ENCODE data around the gene SWT1.
"Not testable (repeated sequence)": the region's sequence is repeated elsewhere in the genome, so short reads cannot be mapped to it uniquely, and the experiment has no call there.

Gene SWT1

DNA sequence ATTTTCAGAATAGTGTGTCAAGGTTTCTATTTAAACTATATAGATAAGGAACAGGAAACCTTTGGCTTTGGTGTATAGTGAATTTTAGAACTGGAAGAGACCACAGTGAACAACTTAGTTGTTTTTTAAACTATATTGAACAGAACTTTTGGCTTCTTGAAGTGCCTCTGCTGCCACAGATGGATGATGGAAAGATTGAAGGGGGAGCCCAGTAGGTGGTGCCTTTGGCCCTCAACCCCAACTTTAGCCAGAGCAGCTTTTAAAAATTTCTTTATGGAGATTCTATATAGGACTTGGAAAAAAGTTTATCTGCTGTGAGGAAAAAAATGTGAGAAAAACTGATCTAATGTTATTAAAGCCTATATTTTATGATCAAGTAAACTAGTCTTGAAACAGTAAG lies 50.2 kb downstream of the SWT1 start:
- no peaks in the 10 kb centered on the region for H3K27me3 ChIP-seq (ENCODE audit: insufficient read depth, poor library complexity, severe bottlenecking)
- TF ChIP-seq, protein P1, sequence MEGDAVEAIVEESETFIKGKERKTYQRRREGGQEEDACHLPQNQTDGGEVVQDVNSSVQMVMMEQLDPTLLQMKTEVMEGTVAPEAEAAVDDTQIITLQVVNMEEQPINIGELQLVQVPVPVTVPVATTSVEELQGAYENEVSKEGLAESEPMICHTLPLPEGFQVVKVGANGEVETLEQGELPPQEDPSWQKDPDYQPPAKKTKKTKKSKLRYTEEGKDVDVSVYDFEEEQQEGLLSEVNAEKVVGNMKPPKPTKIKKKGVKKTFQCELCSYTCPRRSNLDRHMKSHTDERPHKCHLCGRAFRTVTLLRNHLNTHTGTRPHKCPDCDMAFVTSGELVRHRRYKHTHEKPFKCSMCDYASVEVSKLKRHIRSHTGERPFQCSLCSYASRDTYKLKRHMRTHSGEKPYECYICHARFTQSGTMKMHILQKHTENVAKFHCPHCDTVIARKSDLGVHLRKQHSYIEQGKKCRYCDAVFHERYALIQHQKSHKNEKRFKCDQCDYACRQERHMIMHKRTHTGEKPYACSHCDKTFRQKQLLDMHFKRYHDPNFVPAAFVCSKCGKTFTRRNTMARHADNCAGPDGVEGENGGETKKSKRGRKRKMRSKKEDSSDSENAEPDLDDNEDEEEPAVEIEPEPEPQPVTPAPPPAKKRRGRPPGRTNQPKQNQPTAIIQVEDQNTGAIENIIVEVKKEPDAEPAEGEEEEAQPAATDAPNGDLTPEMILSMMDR (IDR thresholded peaks at IDR 0.05; ENCODE audit: insufficient read depth, low read length) = no peak
- TF ChIP-seq, protein P2, sequence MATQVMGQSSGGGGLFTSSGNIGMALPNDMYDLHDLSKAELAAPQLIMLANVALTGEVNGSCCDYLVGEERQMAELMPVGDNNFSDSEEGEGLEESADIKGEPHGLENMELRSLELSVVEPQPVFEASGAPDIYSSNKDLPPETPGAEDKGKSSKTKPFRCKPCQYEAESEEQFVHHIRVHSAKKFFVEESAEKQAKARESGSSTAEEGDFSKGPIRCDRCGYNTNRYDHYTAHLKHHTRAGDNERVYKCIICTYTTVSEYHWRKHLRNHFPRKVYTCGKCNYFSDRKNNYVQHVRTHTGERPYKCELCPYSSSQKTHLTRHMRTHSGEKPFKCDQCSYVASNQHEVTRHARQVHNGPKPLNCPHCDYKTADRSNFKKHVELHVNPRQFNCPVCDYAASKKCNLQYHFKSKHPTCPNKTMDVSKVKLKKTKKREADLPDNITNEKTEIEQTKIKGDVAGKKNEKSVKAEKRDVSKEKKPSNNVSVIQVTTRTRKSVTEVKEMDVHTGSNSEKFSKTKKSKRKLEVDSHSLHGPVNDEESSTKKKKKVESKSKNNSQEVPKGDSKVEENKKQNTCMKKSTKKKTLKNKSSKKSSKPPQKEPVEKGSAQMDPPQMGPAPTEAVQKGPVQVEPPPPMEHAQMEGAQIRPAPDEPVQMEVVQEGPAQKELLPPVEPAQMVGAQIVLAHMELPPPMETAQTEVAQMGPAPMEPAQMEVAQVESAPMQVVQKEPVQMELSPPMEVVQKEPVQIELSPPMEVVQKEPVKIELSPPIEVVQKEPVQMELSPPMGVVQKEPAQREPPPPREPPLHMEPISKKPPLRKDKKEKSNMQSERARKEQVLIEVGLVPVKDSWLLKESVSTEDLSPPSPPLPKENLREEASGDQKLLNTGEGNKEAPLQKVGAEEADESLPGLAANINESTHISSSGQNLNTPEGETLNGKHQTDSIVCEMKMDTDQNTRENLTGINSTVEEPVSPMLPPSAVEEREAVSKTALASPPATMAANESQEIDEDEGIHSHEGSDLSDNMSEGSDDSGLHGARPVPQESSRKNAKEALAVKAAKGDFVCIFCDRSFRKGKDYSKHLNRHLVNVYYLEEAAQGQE (IDR thresholded peaks at IDR 0.05; ENCODE audit: insufficient replicate concordance, low read depth) = no peak
- TF ChIP-seq SPI1 (IDR thresholded peaks at IDR 0.05; ENCODE audit: borderline replicate concordance, low read depth) (no peak), GABPA (IDR thresholded peaks at IDR 0.05; ENCODE audit: low read depth) (no peak), POLR2AphosphoS5 (IDR thresholded peaks at IDR 0.05; ENCODE audit: low read depth) (no peak)
- H3K27ac ChIP-seq (replicated peaks) = no peak overlapping the region
- no peak for DNase-seq (ENCODE audit: low read depth in 1 of 2, low spot score in 1 of 2)
- no peak overlapping the region for H3K4me3 ChIP-seq (replicated peaks; ENCODE audit: insufficient read depth, low read length)

DNA sequence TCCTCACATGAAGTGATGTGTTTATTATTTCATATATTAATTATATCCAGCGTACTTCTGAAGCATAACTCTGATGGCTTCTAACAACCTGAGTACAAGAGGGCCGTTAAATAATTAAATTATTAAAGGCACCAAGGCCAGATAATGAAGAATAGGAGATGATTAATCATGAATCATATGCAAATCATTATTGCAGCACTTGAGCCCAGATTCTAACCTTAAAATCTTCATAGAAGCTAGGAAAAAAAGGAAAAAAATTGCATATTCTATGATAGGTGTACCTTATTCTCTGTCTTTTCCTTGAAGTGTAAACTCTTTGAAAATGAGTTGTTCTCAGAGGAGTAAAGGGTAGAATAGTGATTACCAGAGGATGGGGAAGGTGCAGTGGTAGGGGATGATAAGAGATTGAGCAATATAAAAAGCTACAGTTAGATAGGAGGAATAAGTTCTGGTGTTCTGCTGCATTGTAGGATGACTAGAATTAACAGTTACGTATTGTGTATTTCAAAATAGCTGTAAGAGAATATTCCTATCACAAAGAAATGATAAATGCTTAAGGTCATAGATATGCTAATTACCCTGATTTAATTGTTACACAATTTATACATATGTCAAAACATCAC lies 51.1 kb downstream of the SWT1 start:
- DNase-seq (ENCODE audit: low read depth in 1 of 2, low spot score in 1 of 2) = no peak
- no peak for TF ChIP-seq SPI1 (IDR thresholded peaks at IDR 0.05; ENCODE audit: borderline replicate concordance, low read depth)
- TF ChIP-seq POLR2AphosphoS5 (IDR thresholded peaks at IDR 0.05; ENCODE audit: low read depth) = no peak
- TF ChIP-seq, protein P1 (IDR thresholded peaks at IDR 0.05; ENCODE audit: insufficient read depth, low read length) = no peak
- TF ChIP-seq, protein P2 (IDR thresholded peaks at IDR 0.05; ENCODE audit: insufficient replicate concordance, low read depth) = no peak
- TF ChIP-seq GABPA (IDR thresholded peaks at IDR 0.05; ENCODE audit: low read depth) = no peak
- H3K4me3 ChIP-seq (replicated peaks; ENCODE audit: insufficient read depth, low read length) = no peak overlapping the region
- H3K27ac ChIP-seq (replicated peaks) = no peak overlapping the region
- no peaks in the 10 kb centered on the region for H3K27me3 ChIP-seq (ENCODE audit: insufficient read depth, poor library complexity, severe bottlenecking)

DNA sequence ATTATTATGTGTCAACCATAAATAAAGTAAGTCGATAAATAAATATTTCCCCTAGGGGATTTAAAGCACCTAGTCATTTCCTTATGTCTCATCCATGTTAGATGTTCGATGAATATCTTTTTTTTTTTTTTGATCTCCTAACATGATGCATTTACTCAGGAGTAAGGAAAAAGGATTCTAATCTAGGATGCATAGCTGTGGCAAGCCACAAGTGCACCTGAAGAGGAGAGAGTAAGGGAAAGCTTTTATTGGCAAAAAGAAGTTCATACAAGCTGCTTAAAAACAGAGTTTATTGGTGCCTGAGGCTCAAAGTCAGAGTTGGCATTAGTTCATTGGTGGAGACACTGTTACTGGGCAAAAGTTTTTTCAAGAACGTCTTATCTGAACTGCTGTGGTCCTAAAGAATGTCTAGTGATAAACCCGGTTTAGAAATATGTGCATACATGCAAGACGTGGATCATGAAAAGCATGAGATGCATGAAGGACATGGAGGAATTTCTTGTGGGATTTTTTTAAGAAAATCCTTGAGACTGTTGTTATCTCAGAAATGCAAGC lies 51.7 kb downstream of the SWT1 start:
- no peaks in the 10 kb centered on the region for H3K27me3 ChIP-seq (ENCODE audit: insufficient read depth, poor library complexity, severe bottlenecking)
- H3K27ac ChIP-seq (replicated peaks) = no peak overlapping the region
- DNase-seq (ENCODE audit: low read depth in 1 of 2, low spot score in 1 of 2) = no peak
- TF ChIP-seq SPI1 (IDR thresholded peaks at IDR 0.05; ENCODE audit: borderline replicate concordance, low read depth) (no peak), GABPA (IDR thresholded peaks at IDR 0.05; ENCODE audit: low read depth) (no peak), POLR2AphosphoS5 (IDR thresholded peaks at IDR 0.05; ENCODE audit: low read depth) (no peak)
- TF ChIP-seq, protein P1 (IDR thresholded peaks at IDR 0.05; ENCODE audit: insufficient read depth, low read length) = no peak
- TF ChIP-seq, protein P2 (IDR thresholded peaks at IDR 0.05; ENCODE audit: insufficient replicate concordance, low read depth) = no peak
- H3K4me3 ChIP-seq (replicated peaks; ENCODE audit: insufficient read depth, low read length) = no peak overlapping the region

DNA sequence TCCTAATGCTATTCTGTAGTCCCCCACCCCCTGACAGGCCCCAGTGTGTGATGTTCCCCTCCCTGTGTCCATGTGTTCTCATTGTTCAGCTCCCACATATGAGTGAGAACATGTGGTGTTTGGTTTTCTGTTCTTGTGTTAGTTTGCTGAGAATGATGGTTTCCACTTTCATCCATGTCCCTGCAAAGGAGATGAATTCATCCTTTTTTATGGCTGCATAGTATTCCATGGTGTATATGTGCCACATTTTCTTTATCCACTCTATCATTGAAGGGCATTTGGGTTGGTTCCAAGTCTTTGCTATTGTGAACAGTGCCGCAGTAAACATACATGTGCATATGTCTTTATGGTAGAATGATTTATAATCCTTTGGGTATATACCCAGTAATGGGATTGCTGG lies 52.4 kb downstream of the SWT1 start:
- not testable (repeated sequence) for H3K27me3 ChIP-seq (ENCODE audit: insufficient read depth, poor library complexity, severe bottlenecking); DNase-seq (ENCODE audit: low read depth in 1 of 2, low spot score in 1 of 2); H3K27ac ChIP-seq (replicated peaks); H3K4me3 ChIP-seq (replicated peaks; ENCODE audit: insufficient read depth, low read length)
